HepG2 (cell line): ENCODE results near the gene SLC25A48. TPM values are rescaled to one million over a fixed set of nuclear protein-coding genes. Genes with fewer than 3 reads are reported as not detected.

Experiments used
- DMAP1 ChIP-seq: IDR thresholded peaks from 2 replicates; pipeline ENCODE4 v1.6.1; 2016
- FOSL2 ChIP-seq: sonication (generic); formaldehyde crosslinking; IDR thresholded peaks from 2 replicates; pipeline ENCODE4 v1.4.0; 2020; ENCODE audit warnings: missing genetic modification reagents
- FOXA3 ChIP-seq: IDR thresholded peaks from 2 replicates; pipeline ENCODE4 v1.6.1; 2016; ENCODE audit warnings: missing genetic modification reagents, missing compliant biosample characterization
- GABPB1 ChIP-seq: IDR thresholded peaks from 2 replicates; pipeline ENCODE4 v1.6.1; 2016; ENCODE audit warnings: mild to moderate bottlenecking, missing genetic modification reagents, moderate library complexity, missing compliant biosample characterization
- HIC2 ChIP-seq: sonication (generic); formaldehyde crosslinking; IDR thresholded peaks from 2 replicates; pipeline ENCODE4 v1.9.0; 2022; ENCODE audit warnings: low read depth, missing genetic modification reagents
- IRF2 ChIP-seq: IDR thresholded peaks from 2 replicates; pipeline ENCODE4 v1.6.1; 2018; ENCODE audit warnings: missing genetic modification reagents, missing compliant biosample characterization
- KDM5A ChIP-seq: fragments of 200-600 bp; sonication (generic); IDR thresholded peaks from 2 replicates; pipeline ENCODE4 v1.7.0; 2018; ENCODE audit warnings: antibody characterized with exemption, mild to moderate bottlenecking, low read length, borderline replicate concordance
- SAP130 ChIP-seq: IDR thresholded peaks from 2 replicates; pipeline ENCODE4 v1.6.1; 2016; ENCODE audit warnings: low read depth
- STAT5B ChIP-seq: sonication (generic); formaldehyde crosslinking; IDR thresholded peaks from 2 replicates; pipeline ENCODE4 v1.4.0; 2020; ENCODE audit warnings: missing genetic modification reagents
- YEATS4 ChIP-seq: sonication (generic); formaldehyde crosslinking; IDR thresholded peaks from 2 replicates; pipeline ENCODE4 v1.4.0; 2020; ENCODE audit warnings: missing genetic modification reagents, borderline replicate concordance
- ZEB1 ChIP-seq: IDR thresholded peaks from 2 replicates; pipeline ENCODE4 v1.6.1; 2012; ENCODE audit warnings: mild to moderate bottlenecking, low read depth, inconsistent platforms; ENCODE audit not compliant: insufficient replicate concordance
- ZFP90 ChIP-seq: sonication (generic); formaldehyde crosslinking; IDR thresholded peaks from 2 replicates; pipeline ENCODE4 v1.8.0; 2022; ENCODE audit warnings: missing genetic modification reagents, mild to moderate bottlenecking, inconsistent platforms, borderline replicate concordance
- ZNF234 ChIP-seq: sonication (generic); formaldehyde crosslinking; conservative IDR thresholded peaks from 2 replicates; pipeline ENCODE4 v1.5.1; 2020; ENCODE audit warnings: mild to moderate bottlenecking, missing genetic modification reagents
- ZNF282 ChIP-seq: fragments of 450-650 bp; IDR thresholded peaks from 2 replicates; pipeline ENCODE4 v1.6.1; 2018; ENCODE audit not compliant: partially characterized antibody
- ZNF737 ChIP-seq: sonication (generic); formaldehyde crosslinking; IDR thresholded peaks from 2 replicates; pipeline ENCODE4 v1.5.0; 2020; ENCODE audit warnings: missing genetic modification reagents, mild to moderate bottlenecking, borderline replicate concordance
- ZSCAN20 ChIP-seq: sonication (generic); formaldehyde crosslinking; IDR thresholded peaks from 2 replicates; pipeline ENCODE4 v1.4.0; 2020; ENCODE audit warnings: missing genetic modification reagents, mild to moderate bottlenecking, borderline replicate concordance
- ZUFSP ChIP-seq: sonication (generic); formaldehyde crosslinking; IDR thresholded peaks from 2 replicates; pipeline ENCODE4 v1.9.0; 2021; ENCODE audit warnings: missing genetic modification reagents, mild to moderate bottlenecking, borderline replicate concordance
- polyA plus RNA-seq, 8 experiments: library from polyadenylated mRNA; depleted of rRNA in 3 of 8; stranded (reverse) in 7 of 8; unstranded in 1 of 8; fragments of >200 nt; fragmentation: Illumina TruSeq in 4 of 8; extraction: Trizol in 4 of 8; gene quantifications; 2 replicates each; pipeline versions ENCODE4 v1.2.1 to v1.2.3, GENCODE V29; 2011 to 2016; ENCODE audit warnings: low read depth in 4 of 8, missing spikeins in 1 of 8, mixed read lengths in 1 of 8; ENCODE audit not compliant: insufficient read depth in 1 of 8
- total RNA-seq, 5 experiments: library from RNA; depleted of rRNA; stranded (reverse); fragments of >200 nt; fragmentation: Illumina TruSeq; extraction: Trizol; gene quantifications; 2 replicates each; pipeline ENCODE4 v1.2.3, GENCODE V29; 2016; ENCODE audit warnings: low read depth in 1 of 5
- TF ChIP-seq, protein P1 (sequence below): sonication (generic); formaldehyde crosslinking; IDR thresholded peaks from 2 replicates; pipeline ENCODE4 v1.9.0; 2021; ENCODE audit warnings: missing genetic modification reagents, borderline replicate concordance
- TF ChIP-seq, protein P2 (sequence below): sonication (generic); formaldehyde crosslinking; IDR thresholded peaks from 2 replicates; pipeline ENCODE4 v1.8.0; 2022; ENCODE audit warnings: mild to moderate bottlenecking, missing genetic modification reagents; ENCODE audit not compliant: insufficient replicate concordance
- TF ChIP-seq, protein P3 (sequence below): sonication (generic); formaldehyde crosslinking; IDR thresholded peaks from 2 replicates; pipeline ENCODE4 v1.5.1; 2020; ENCODE audit warnings: missing genetic modification reagents, mild to moderate bottlenecking, borderline replicate concordance

Gene SLC25A48
- total and polyA plus RNA-seq, 2 of the 13 experiments (the other 11 are each of a cell fraction or from before 2014, with no cell fraction given) = 0.17 to 4.5 TPM

DNA sequence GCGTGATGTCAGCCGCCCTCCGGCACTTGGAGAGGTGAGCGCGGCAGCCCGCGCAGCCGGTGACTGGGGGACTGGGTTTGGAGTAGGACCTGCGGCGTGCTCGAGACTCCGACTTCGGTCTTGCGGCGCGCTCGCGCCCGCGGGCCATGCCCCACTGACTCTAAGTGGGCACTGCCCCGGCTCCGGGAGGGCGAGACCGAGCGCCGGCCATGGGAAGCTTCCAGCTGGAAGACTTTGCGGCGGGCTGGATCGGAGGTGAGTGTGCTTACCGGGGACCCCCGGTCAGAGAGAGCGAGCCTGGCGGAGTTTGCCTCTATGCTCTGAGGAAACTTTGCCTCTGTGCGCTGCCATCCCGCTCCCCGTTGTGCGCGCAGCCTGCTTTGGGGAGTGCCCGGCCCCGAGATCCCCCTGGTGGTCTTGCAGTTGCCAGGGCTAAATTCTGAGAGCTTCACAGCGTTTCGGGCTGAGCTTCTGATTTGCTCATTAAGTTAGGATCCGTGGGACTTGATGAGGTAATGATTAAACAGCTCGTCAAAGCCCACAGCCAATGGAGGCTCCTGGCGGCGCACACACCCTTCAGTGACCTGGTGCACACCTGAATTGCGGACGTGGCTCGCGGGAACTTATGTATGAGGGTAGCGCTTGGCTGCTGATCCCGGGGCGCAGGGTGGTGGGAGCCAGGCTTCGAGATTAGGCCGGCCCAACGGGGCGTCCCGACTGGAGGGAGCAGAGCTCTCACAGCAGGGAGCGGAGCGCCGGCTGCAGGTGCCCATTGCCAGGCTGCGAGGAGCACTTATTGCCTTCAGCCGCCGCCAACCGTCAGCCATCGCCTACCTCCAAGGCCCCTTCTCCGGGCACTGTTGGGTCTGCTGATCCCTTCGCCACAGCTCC, at the start of gene SLC25A48 (continued):
- TF ChIP-seq ZNF234 = no peak
- TF ChIP-seq ZSCAN20 (CRISPR knock-in tag) = no peak
- TF ChIP-seq YEATS4 (CRISPR knock-in tag) = 0 out of 2 replicates have a peak, but pooled peaks have one; percentile 23
- no peak for TF ChIP-seq SAP130
- no peak for TF ChIP-seq ZEB1
- TF ChIP-seq GABPB1 (CRISPR knock-in tag) = peak; percentile 48; the same call in 1 of the 2 replicates
- TF ChIP-seq ZNF737 (CRISPR knock-in tag) = 0 out of 2 replicates have a peak, but pooled peaks have one; percentile 51
- no peak for TF ChIP-seq ZNF282
- no peak for TF ChIP-seq STAT5B
- no peak for TF ChIP-seq FOXA3
- no peak for TF ChIP-seq ZUFSP (CRISPR knock-in tag)
- TF ChIP-seq, protein P1, sequence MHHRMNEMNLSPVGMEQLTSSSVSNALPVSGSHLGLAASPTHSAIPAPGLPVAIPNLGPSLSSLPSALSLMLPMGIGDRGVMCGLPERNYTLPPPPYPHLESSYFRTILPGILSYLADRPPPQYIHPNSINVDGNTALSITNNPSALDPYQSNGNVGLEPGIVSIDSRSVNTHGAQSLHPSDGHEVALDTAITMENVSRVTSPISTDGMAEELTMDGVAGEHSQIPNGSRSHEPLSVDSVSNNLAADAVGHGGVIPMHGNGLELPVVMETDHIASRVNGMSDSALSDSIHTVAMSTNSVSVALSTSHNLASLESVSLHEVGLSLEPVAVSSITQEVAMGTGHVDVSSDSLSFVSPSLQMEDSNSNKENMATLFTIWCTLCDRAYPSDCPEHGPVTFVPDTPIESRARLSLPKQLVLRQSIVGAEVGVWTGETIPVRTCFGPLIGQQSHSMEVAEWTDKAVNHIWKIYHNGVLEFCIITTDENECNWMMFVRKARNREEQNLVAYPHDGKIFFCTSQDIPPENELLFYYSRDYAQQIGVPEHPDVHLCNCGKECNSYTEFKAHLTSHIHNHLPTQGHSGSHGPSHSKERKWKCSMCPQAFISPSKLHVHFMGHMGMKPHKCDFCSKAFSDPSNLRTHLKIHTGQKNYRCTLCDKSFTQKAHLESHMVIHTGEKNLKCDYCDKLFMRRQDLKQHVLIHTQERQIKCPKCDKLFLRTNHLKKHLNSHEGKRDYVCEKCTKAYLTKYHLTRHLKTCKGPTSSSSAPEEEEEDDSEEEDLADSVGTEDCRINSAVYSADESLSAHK (CRISPR knock-in tag) = no peak
- TF ChIP-seq, protein P2, sequence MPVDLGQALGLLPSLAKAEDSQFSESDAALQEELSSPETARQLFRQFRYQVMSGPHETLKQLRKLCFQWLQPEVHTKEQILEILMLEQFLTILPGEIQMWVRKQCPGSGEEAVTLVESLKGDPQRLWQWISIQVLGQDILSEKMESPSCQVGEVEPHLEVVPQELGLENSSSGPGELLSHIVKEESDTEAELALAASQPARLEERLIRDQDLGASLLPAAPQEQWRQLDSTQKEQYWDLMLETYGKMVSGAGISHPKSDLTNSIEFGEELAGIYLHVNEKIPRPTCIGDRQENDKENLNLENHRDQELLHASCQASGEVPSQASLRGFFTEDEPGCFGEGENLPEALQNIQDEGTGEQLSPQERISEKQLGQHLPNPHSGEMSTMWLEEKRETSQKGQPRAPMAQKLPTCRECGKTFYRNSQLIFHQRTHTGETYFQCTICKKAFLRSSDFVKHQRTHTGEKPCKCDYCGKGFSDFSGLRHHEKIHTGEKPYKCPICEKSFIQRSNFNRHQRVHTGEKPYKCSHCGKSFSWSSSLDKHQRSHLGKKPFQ = no peak
- no peak for TF ChIP-seq FOSL2 (CRISPR knock-in tag)
- TF ChIP-seq IRF2 (CRISPR knock-in tag) = no peak
- TF ChIP-seq KDM5A = no peak
- TF ChIP-seq, protein P3, sequence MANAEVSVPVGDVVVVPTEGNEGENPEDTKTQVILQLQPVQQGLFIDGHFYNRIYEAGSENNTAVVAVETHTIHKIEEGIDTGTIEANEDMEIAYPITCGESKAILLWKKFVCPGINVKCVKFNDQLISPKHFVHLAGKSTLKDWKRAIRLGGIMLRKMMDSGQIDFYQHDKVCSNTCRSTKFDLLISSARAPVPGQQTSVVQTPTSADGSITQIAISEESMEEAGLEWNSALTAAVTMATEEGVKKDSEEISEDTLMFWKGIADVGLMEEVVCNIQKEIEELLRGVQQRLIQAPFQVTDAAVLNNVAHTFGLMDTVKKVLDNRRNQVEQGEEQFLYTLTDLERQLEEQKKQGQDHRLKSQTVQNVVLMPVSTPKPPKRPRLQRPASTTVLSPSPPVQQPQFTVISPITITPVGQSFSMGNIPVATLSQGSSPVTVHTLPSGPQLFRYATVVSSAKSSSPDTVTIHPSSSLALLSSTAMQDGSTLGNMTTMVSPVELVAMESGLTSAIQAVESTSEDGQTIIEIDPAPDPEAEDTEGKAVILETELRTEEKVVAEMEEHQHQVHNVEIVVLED = no peak
- no peak for TF ChIP-seq ZFP90 (CRISPR knock-in tag)
- no peak for TF ChIP-seq HIC2 (CRISPR knock-in tag)
- TF ChIP-seq DMAP1 (CRISPR knock-in tag) = no peak
